Lung (tissue), 12 donors: ENCODE results near the gene UBA6. TPM values are rescaled to one million over a fixed set of nuclear protein-coding genes. Genes with fewer than 3 reads are reported as not detected.
"Not testable (repeated sequence)": the region's sequence is repeated elsewhere in the genome, so short reads cannot be mapped to it uniquely, and the experiment has no call there.

Experiments used
- ATAC-seq: fragments of 200-7000 bp; cut with Tn5 transposase; one replicate; pipeline ENCODE4 v1.9.1; 2020; ENCODE audit warnings: moderate number of reproducible peaks; ENCODE audit not compliant: insufficient read depth, low FRiP score
- DNase-seq, 3 donors: peaks; one replicate each; pipeline ENCODE4 v3.0.0-alpha.2; 2013 to 2017
- H3K27ac ChIP-seq, 2 donors: one replicate each; pipeline ENCODE4 v1.5.1; 2013; ENCODE audit warnings: mild to moderate bottlenecking in 2 of 2, moderate library complexity in 2 of 2, control low read depth in 1 of 2, inconsistent platforms in 1 of 2, low read depth in 1 of 2, low read length in 1 of 2
- H3K27me3 ChIP-seq, 3 donors: one replicate each; pipeline ENCODE4 v1.5.1; 2013; ENCODE audit warnings: low read length in 2 of 3; ENCODE audit not compliant: control insufficient read depth in 3 of 3, insufficient read depth in 3 of 3
- H3K36me3 ChIP-seq, 4 donors: one replicate each; pipeline ENCODE4 v1.5.1; 2013; ENCODE audit warnings: low read length in 4 of 4, mild to moderate bottlenecking in 1 of 4, moderate library complexity in 1 of 4; ENCODE audit not compliant: control insufficient read depth in 4 of 4, insufficient read depth in 4 of 4
- H3K4me1 ChIP-seq, 5 donors: one replicate each; pipeline ENCODE4 v1.5.1; 2013; ENCODE audit warnings: low read length in 5 of 5, mild to moderate bottlenecking in 2 of 5, moderate library complexity in 1 of 5; ENCODE audit not compliant: control insufficient read depth in 5 of 5, insufficient read depth in 5 of 5
- H3K4me3 ChIP-seq: one replicate; pipeline ENCODE4 v1.5.1; 2013; ENCODE audit warnings: mild to moderate bottlenecking, control low read depth, moderate library complexity
- H3K9ac ChIP-seq, 2 donors: one replicate each; pipeline ENCODE4 v1.5.1; 2013; ENCODE audit warnings: low read length in 2 of 2, control low read depth in 1 of 2; ENCODE audit not compliant: insufficient read depth in 1 of 2
- H3K9me3 ChIP-seq, 4 donors: one replicate each; pipeline ENCODE4 v1.5.1; 2013; ENCODE audit warnings: low read length in 3 of 4, mild to moderate bottlenecking in 1 of 4, moderate library complexity in 1 of 4; ENCODE audit not compliant: control insufficient read depth in 4 of 4, insufficient read depth in 3 of 4
- CTCF ChIP-seq: IDR thresholded peaks from 2 replicates; pipeline ENCODE4 v1.5.1; 2012; ENCODE audit warnings: mild to moderate bottlenecking; ENCODE audit errors: control extremely low read depth, extremely low read depth
- WGBS, 2 donors: extraction: QIAGEN DNeasy Blood & Tissue Kit; methylation state at CpG; one replicate each; pipeline ENCODE4 v1.1.7; 2013; 5-methylcytosine and 5-hydroxymethylcytosine counted together
- polyA plus RNA-seq, 2 donors: library from polyadenylated mRNA; stranded (reverse); fragments of 200-250 nt; gene quantifications; one replicate each; pipeline ENCODE4 v1.2.1, GENCODE V29; 2013
- total RNA-seq, 2 donors: library from RNA; depleted of rRNA in 1 of 2; stranded (reverse); fragments of >200 nt in 1 of 2; gene quantifications; one replicate each; pipeline ENCODE4 v1.2.1, GENCODE V29; 2014 to 2021
- donor health status: control.
- donor health status: control.
- donor health status: Bipolar disorder and iron deficiency.
- donor health status: healthy.
- donor health status: DM: yes; HTN: yes; CAD: no.

Gene UBA6
- total and polyA plus RNA-seq, 4 donors: 6.4 to 67.0 (median 28.0) TPM

- Histone ChIP-seq H3K27ac (no peak overlapping the region), H3K27me3 (no peaks in the 10 kb centered on the region), H3K4me3 (no peak overlapping the region), H3K9ac (no peak overlapping the region), H3K36me3 (peaks cover 0 to 5% (median 1%) of the 10 kb centered on the region in 4 donors), H3K4me1 (peaks cover 0 to 9% (median 0%) of the 10 kb centered on the region in 5 donors), H3K9me3 (no peaks in the 10 kb centered on the region)
- ATAC-seq (no peak), DNase-seq (no peak)
- TF ChIP-seq CTCF: no peak
- 72 to 77% methylated on average over 12 of the region's 12 CpGs for WGBS, 2 donors
Observed at GRCh38 chr4:67713529-67714247, 12.7 kb upstream of the UBA6 start.

GRCh38 chr4:67712650-67713528 is 11.9 kb upstream of the UBA6 start:
- ATAC-seq (no peak), DNase-seq (no peak)
- no peak for TF ChIP-seq CTCF
- Histone ChIP-seq H3K4me3 (no peak overlapping the region), H3K36me3 (peaks cover 0 to 5% (median 1%) of the 10 kb centered on the region in 4 donors), H3K27ac (no peak overlapping the region), H3K9me3 (no peaks in the 10 kb centered on the region), H3K27me3 (no peaks in the 10 kb centered on the region), H3K4me1 (peaks cover 0 to 9% (median 0%) of the 10 kb centered on the region in 5 donors), H3K9ac (no peak overlapping the region)
- 80 to 86% methylated on average over 7 of the region's 7 CpGs for WGBS, 2 donors

GRCh38 chr4:67712000-67712625 is 11.2 kb upstream of the UBA6 start:
- peaks cover 0 to 9% (median 0%) of the 10 kb centered on the region in 5 donors for H3K4me1 ChIP-seq
- H3K27me3 ChIP-seq: no peaks in the 10 kb centered on the region
- H3K9ac ChIP-seq: no peak overlapping the region
- peaks cover 0 to 5% (median 1%) of the 10 kb centered on the region in 4 donors for H3K36me3 ChIP-seq
- ATAC-seq (no peak), DNase-seq (no peak)
- no peak overlapping the region for H3K27ac ChIP-seq
- WGBS, 2 donors: 93 to 96% methylated on average over 3 of the region's 3 CpGs
- H3K9me3 ChIP-seq: no peaks in the 10 kb centered on the region
- no peak overlapping the region for H3K4me3 ChIP-seq
- TF ChIP-seq CTCF: no peak

GRCh38 chr4:67706682-67707081 is 5.7 kb upstream of the UBA6 start:
- not testable (repeated sequence) for H3K4me1 ChIP-seq, H3K4me3 ChIP-seq, H3K9ac ChIP-seq, H3K36me3 ChIP-seq, H3K27ac ChIP-seq, H3K9me3 ChIP-seq, DNase-seq, ATAC-seq, H3K27me3 ChIP-seq
- 98% methylated on average over 3 of the region's 3 CpGs for WGBS, 2 donors
